Measurements from ENCODE around the gene CYB561A3.

CYB561A3 gene

DNA sequence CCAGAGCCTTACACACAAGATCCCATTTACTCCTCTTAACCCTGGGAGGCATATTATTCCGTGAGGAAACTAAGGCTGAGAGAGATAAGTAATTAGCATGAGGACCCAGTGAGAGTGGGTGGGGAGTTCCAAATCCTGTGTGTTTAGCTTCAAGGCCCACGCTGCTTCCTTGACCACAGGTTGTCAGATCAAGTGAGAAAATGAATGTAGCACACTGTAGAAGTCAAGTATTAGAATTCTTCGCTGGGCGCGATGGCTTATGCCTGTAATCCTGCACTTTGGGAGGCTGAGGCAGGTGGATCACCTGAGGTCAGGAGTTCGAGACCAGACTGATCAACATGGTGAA, 3.8 kb downstream of the CYB561A3 start:
- DNase-seq (ENCODE audit: low spot score in 2 of 2) (no peak), ATAC-seq (ENCODE audit: low read depth) (no peak)
- H3K9me3 Mint-ChIP-seq, result no peaks in the 10 kb centered on the region
- H3K27me3 Mint-ChIP-seq, result no peaks in the 10 kb centered on the region
- H3K4me3 Mint-ChIP-seq, result peak overlapping the region; percentile 92
- peaks cover 15% of the 10 kb centered on the region for H3K36me3 Mint-ChIP-seq
- peak overlapping the region; percentile 98 for H3K27ac Mint-ChIP-seq
- peaks cover 51% of the 10 kb centered on the region for H3K4me1 Mint-ChIP-seq

- H3K4me3 Mint-ChIP-seq, result peak overlapping the region; percentile 92
- H3K9me3 Mint-ChIP-seq, result no peaks in the 10 kb centered on the region
- DNase-seq (ENCODE audit: low spot score in 2 of 2), result peak; percentile 59 to 81
- peak overlapping the region; percentile 98 for H3K27ac Mint-ChIP-seq
- H3K36me3 Mint-ChIP-seq, result peaks cover 19% of the 10 kb centered on the region
- peak; percentile 77 for ATAC-seq (ENCODE audit: low read depth)
- no peaks in the 10 kb centered on the region for H3K27me3 Mint-ChIP-seq
- H3K4me1 Mint-ChIP-seq, result peaks cover 50% of the 10 kb centered on the region
Observed at GRCh38 chr11:61357233-61357893, 4.3 kb downstream of the CYB561A3 start.

GRCh38 chr11:61356706-61357105, 5.0 kb downstream of the CYB561A3 start:
- peaks cover 51% of the 10 kb centered on the region for H3K4me1 Mint-ChIP-seq
- H3K36me3 Mint-ChIP-seq, result peaks cover 19% of the 10 kb centered on the region
- peak overlapping the region; percentile 98 for H3K27ac Mint-ChIP-seq
- H3K4me3 Mint-ChIP-seq, result peak overlapping the region; percentile 92
- ATAC-seq (ENCODE audit: low read depth), result peak; percentile 10
- no peaks in the 10 kb centered on the region for H3K9me3 Mint-ChIP-seq
- no peaks in the 10 kb centered on the region for H3K27me3 Mint-ChIP-seq
- peak in 1 of 2 donors; percentile 28 for DNase-seq (ENCODE audit: low spot score in 2 of 2)

- no peak for ATAC-seq (ENCODE audit: low read depth)
- peak overlapping the region; percentile 92 for H3K4me3 Mint-ChIP-seq
- H3K9me3 Mint-ChIP-seq, result no peaks in the 10 kb centered on the region
- peak overlapping the region; percentile 81 for H3K27ac Mint-ChIP-seq
- peaks cover 49% of the 10 kb centered on the region for H3K4me1 Mint-ChIP-seq
- peaks cover 25% of the 10 kb centered on the region for H3K36me3 Mint-ChIP-seq
- DNase-seq (ENCODE audit: low spot score in 2 of 2), result no peak
- H3K27me3 Mint-ChIP-seq, result no peaks in the 10 kb centered on the region
Observed at GRCh38 chr11:61354208-61354607, 7.5 kb downstream of the CYB561A3 start.

- Mint-ChIP-seq H3K4me3 (peak overlapping the region; percentile 92), H3K27me3 (no peaks in the 10 kb centered on the region), H3K27ac (peak overlapping the region; percentile 81), H3K36me3 (peaks cover 26% of the 10 kb centered on the region), H3K9me3 (no peaks in the 10 kb centered on the region), H3K4me1 (peaks cover 47% of the 10 kb centered on the region)
- DNase-seq (ENCODE audit: low spot score in 2 of 2) (no peak), ATAC-seq (ENCODE audit: low read depth) (no peak)
Observed at GRCh38 chr11:61353131-61354067, 8.3 kb downstream of the CYB561A3 start.

DNA sequence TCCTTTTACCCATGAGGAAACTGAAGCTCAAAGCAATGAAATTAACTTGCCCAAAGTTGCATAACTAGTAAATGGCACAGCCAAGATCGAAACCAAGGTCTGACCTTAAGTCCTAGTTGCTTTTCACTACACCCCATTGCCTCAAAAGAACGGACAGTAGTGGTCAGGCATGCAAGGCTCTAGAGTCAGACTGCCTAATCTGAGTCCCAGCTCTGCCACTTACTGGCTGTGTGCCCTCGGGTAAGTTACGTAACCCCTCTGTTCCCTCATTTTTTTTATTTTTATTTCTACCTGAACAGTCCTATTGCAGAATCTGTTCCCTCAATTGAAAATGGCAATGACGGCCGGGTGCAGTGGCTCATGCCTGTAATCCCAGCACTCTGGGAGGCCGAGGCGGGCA, 9.6 kb downstream of the CYB561A3 start:
- Mint-ChIP-seq H3K9me3 (no peaks in the 10 kb centered on the region), H3K4me1 (peaks cover 43% of the 10 kb centered on the region), H3K27ac (no peak overlapping the region), H3K36me3 (peaks cover 29% of the 10 kb centered on the region), H3K27me3 (no peaks in the 10 kb centered on the region), H3K4me3 (no peak overlapping the region)
- no peak for DNase-seq (ENCODE audit: low spot score in 2 of 2)
- no peak for ATAC-seq (ENCODE audit: low read depth)

GRCh38 chr11:61350803-61351202, 10.9 kb downstream of the CYB561A3 start:
- no peak for DNase-seq (ENCODE audit: low spot score in 2 of 2)

GRCh38 chr11:61350336-61350735, 11.3 kb downstream of the CYB561A3 start:
- Mint-ChIP-seq H3K27ac (peak overlapping the region; percentile 35), H3K9me3 (no peaks in the 10 kb centered on the region), H3K27me3 (no peaks in the 10 kb centered on the region), H3K4me1 (peaks cover 42% of the 10 kb centered on the region), H3K36me3 (peaks cover 27% of the 10 kb centered on the region), H3K4me3 (no peak overlapping the region)
- DNase-seq (ENCODE audit: low spot score in 2 of 2) (no peak), ATAC-seq (ENCODE audit: low read depth) (no peak)

More at GRCh38 chr11:61350803-61351202, 10.9 kb downstream of the CYB561A3 start:
- Mint-ChIP-seq H3K27ac (peak overlapping the region; percentile 35), H3K9me3 (no peaks in the 10 kb centered on the region), H3K4me1 (peaks cover 42% of the 10 kb centered on the region), H3K27me3 (no peaks in the 10 kb centered on the region), H3K4me3 (no peak overlapping the region), H3K36me3 (peaks cover 27% of the 10 kb centered on the region)
- no peak for ATAC-seq (ENCODE audit: low read depth)

- Mint-ChIP-seq H3K4me1 (peaks cover 39% of the 10 kb centered on the region), H3K27ac (peak overlapping the region; percentile 26), H3K27me3 (no peaks in the 10 kb centered on the region), H3K4me3 (peak overlapping the region; percentile 8), H3K9me3 (no peaks in the 10 kb centered on the region), H3K36me3 (peaks cover 25% of the 10 kb centered on the region)
- ATAC-seq (ENCODE audit: low read depth), result no peak
- DNase-seq (ENCODE audit: low spot score in 2 of 2), result no peak
Observed at GRCh38 chr11:61349916-61350315, 11.8 kb downstream of the CYB561A3 start.

DNA sequence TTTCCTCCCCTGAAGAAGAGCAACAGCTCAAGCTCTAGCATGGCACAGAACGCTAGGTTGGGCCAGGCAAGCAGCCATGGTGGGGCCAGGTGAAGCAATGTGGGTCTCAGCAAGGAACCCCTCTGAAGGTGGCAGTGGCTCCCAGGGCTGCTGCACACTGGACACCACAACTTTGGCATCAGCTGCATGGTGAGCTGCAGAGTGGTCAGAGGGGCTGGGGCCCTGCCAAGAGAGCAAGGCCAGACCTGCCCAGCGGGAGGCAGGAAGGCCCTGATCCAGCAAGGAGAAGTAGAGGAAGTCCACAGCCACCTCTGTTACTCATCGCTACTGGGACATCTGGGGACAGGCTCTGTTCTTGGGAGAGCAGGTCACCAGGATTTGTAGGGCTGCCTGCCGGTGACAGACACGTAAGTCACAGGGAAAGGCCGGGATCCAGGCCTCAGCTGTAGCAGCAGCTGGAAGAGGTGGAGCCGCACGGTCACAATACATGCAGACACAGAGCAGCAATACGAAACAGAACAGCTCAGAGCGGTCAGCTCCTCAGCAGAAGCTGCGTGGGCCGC, 12.4 kb downstream of the CYB561A3 start:
- no peaks in the 10 kb centered on the region for H3K27me3 Mint-ChIP-seq
- no peak overlapping the region for H3K27ac Mint-ChIP-seq
- peaks cover 39% of the 10 kb centered on the region for H3K4me1 Mint-ChIP-seq
- no peaks in the 10 kb centered on the region for H3K9me3 Mint-ChIP-seq
- peaks cover 25% of the 10 kb centered on the region for H3K36me3 Mint-ChIP-seq
- H3K4me3 Mint-ChIP-seq, result no peak overlapping the region
- DNase-seq (ENCODE audit: low spot score in 2 of 2) (no peak), ATAC-seq (ENCODE audit: low read depth) (no peak)

GRCh38 chr11:61347916-61348461, 13.7 kb downstream of the CYB561A3 start:
- Mint-ChIP-seq H3K27me3 (no peaks in the 10 kb centered on the region), H3K4me1 (peaks cover 27% of the 10 kb centered on the region), H3K9me3 (no peaks in the 10 kb centered on the region), H3K27ac (peak overlapping the region; percentile 47), H3K36me3 (peaks cover 15% of the 10 kb centered on the region), H3K4me3 (no peak overlapping the region)
- DNase-seq (ENCODE audit: low spot score in 2 of 2), result no peak
- no peak for ATAC-seq (ENCODE audit: low read depth)

DNA sequence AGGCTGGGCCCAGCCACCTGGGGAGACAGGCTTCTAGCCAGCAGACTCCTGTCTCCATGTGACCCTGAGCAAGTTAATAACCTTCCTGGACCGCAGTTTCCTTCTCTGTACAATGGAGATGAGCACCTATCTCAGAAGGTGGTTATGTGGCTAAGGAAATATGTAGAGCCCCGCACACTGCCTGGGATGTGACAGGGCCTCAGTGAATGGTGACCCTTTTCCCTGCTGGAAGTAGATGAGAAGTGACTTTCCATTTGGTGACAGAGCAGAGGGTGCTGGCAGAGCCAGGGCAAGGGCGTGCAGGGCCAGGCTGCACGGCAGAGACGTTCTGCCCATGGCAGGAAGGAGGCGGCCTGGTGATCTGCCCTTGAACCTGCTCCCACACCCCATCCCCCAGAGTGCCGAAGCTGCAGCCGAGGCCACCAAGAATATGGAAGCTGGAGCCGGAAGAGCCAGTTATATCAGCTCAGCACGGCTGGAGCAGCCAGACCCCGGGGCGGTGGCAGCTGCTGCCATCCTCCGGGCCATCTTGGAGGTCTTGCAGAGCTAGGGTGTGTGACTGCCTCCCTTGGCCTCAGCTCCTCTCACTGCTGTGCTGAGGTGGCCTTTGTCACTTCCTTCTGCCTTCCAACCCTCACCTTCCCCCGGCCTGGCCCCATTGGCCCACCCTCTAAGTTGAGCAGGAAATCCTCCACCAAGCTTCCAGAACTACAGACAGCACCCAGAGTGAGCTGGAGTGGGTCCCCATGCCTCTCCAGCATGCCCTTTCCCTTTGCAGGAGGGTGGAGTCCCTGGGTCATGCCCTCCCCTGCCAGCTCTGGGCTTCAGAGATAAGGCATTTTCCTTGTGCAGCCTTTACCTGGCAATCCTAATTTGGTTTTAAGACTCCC, 15.5 kb downstream of the CYB561A3 start:
- Mint-ChIP-seq H3K27me3 (no peaks in the 10 kb centered on the region), H3K27ac (peak overlapping the region; percentile 60), H3K4me1 (peaks cover 25% of the 10 kb centered on the region), H3K36me3 (peaks cover 11% of the 10 kb centered on the region), H3K4me3 (no peak overlapping the region), H3K9me3 (no peaks in the 10 kb centered on the region)
- DNase-seq (ENCODE audit: low spot score in 2 of 2) (no peak), ATAC-seq (ENCODE audit: low read depth) (no peak)

DNA sequence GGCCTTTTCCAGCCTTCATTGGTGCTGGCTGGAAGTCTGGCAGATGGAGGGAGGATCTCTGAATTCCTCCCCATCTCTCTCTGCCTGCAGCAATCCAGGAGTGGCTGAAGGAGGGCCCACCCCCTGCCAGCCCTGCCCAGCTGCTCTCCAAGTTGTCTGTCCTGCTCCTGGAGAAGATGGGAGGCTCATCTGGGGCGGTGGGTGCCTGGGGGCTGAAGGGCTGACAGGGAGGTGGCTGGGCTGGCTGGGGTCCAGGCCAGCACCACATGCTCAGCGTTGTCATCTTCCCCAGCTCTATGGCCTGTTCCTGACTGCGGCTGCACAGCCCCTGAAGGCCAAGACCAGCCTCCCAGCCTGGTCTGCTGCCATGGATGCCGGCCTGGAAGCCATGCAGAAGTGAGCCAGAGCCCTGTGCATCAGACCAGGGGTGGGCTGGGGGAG, 16.5 kb downstream of the CYB561A3 start:
- DNase-seq (ENCODE audit: low spot score in 2 of 2) (no peak), ATAC-seq (ENCODE audit: low read depth) (no peak)
- peaks cover 26% of the 10 kb centered on the region for H3K4me1 Mint-ChIP-seq
- no peaks in the 10 kb centered on the region for H3K9me3 Mint-ChIP-seq
- peaks cover 11% of the 10 kb centered on the region for H3K36me3 Mint-ChIP-seq
- peak overlapping the region; percentile 80 for H3K27ac Mint-ChIP-seq
- no peak overlapping the region for H3K4me3 Mint-ChIP-seq
- no peaks in the 10 kb centered on the region for H3K27me3 Mint-ChIP-seq

Data from memory B cell (primary cell).